ENCODE measurements around the gene PHC3.

PHC3 gene

GRCh38 chr3:170137986-170138385, 43.5 kb downstream of the PHC3 start:
- H3K9ac ChIP-seq (ENCODE audit: low read length), result no peak overlapping the region
- H3K4me2 ChIP-seq (ENCODE audit: low read depth, low read length, poor library complexity, severe bottlenecking), result no peak overlapping the region
- peaks cover 20% of the 10 kb centered on the region for H3K79me2 ChIP-seq (ENCODE audit: insufficient read depth, low read length)
- no peaks in the 10 kb centered on the region for H3K9me2 ChIP-seq (replicated peaks; ENCODE audit: insufficient read depth, low read length)
- H3K27me3 ChIP-seq (ENCODE audit: low read length), result no peaks in the 10 kb centered on the region
- TF ChIP-seq EZH2phosphoT487 (conservative IDR thresholded peaks at IDR 0.05; ENCODE audit: low read length) (no peak), CTCF (IDR thresholded peaks at IDR 0.05; ENCODE audit: insufficient read depth, low read length, poor library complexity, severe bottlenecking) (no peak)
- no peak overlapping the region for H2AFZ ChIP-seq (ENCODE audit: low read depth, low read length, severe bottlenecking)
- no peaks in the 10 kb centered on the region for H3K9me3 ChIP-seq (ENCODE audit: insufficient read depth, low read length)
- H3K4me3 ChIP-seq (ENCODE audit: insufficient read depth, low read length, poor library complexity, severe bottlenecking), result no peak overlapping the region
- no peak overlapping the region for H3K27ac ChIP-seq (ENCODE audit: low read depth, low read length)
- H4K20me1 ChIP-seq (ENCODE audit: low read depth, low read length), result no peaks in the 10 kb centered on the region
- peaks cover 5% of the 10 kb centered on the region; the same call in 1 of the 2 replicates for H3K36me3 ChIP-seq (ENCODE audit: low read length)
- H3F3A ChIP-seq (ENCODE audit: insufficient read depth), result peaks cover 8% of the 10 kb centered on the region; the same call in 1 of the 2 replicates

DNA sequence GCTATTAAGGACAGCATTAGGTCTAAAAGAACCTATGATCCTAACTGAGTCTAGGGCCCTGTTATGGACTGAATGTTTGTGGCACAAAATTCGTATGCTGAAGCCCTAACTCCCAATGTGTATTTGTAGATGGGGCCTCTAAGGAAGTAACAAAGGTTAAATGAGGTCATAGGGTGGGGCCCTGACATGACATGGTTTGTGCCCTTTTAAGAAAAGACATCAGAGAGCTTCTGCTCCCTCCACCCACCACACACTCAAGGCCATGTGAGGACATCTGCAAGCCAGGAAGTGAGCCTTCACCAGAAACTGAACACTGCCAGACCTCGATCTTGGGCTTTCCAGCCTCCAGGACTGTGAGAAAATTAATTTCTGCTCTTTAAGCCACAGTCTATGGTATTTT, 49.2 kb downstream of the PHC3 start:
- Histone ChIP-seq H3K27ac (ENCODE audit: low read depth, low read length) (peak overlapping the region; percentile 59), H3K27me3 (ENCODE audit: low read length) (no peaks in the 10 kb centered on the region), H3K4me2 (ENCODE audit: low read depth, low read length, poor library complexity, severe bottlenecking) (peak overlapping the region; percentile 5), H4K20me1 (ENCODE audit: low read depth, low read length) (no peaks in the 10 kb centered on the region), H3K4me3 (ENCODE audit: insufficient read depth, low read length, poor library complexity, severe bottlenecking) (no peak overlapping the region), H3K9ac (ENCODE audit: low read length) (no peak overlapping the region), H3K79me2 (ENCODE audit: insufficient read depth, low read length) (peaks cover under 1% of the 10 kb centered on the region; the same call in 1 of the 2 replicates), H2AFZ (ENCODE audit: low read depth, low read length, severe bottlenecking) (no peak overlapping the region), H3F3A (ENCODE audit: insufficient read depth) (peaks cover 37% of the 10 kb centered on the region), H3K36me3 (ENCODE audit: low read length) (peaks cover 10% of the 10 kb centered on the region; the same call in 1 of the 2 replicates), H3K9me3 (ENCODE audit: insufficient read depth, low read length) (no peaks in the 10 kb centered on the region), H3K9me2 (replicated peaks; ENCODE audit: insufficient read depth, low read length) (no peaks in the 10 kb centered on the region)
- no peak for TF ChIP-seq CTCF (IDR thresholded peaks at IDR 0.05; ENCODE audit: insufficient read depth, low read length, poor library complexity, severe bottlenecking)
- no peak for TF ChIP-seq EZH2phosphoT487 (conservative IDR thresholded peaks at IDR 0.05; ENCODE audit: low read length)

- Histone ChIP-seq H3K4me2 (ENCODE audit: low read depth, low read length, poor library complexity, severe bottlenecking) (peak overlapping the region; percentile 10), H3K27ac (ENCODE audit: low read depth, low read length) (peak overlapping the region; percentile 84), H3K9ac (ENCODE audit: low read length) (no peak overlapping the region), H3K79me2 (ENCODE audit: insufficient read depth, low read length) (peaks cover 11% of the 10 kb centered on the region; the same call in 1 of the 2 replicates), H3F3A (ENCODE audit: insufficient read depth) (peaks cover 44% of the 10 kb centered on the region), H3K4me3 (ENCODE audit: insufficient read depth, low read length, poor library complexity, severe bottlenecking) (no peak overlapping the region), H3K9me2 (replicated peaks; ENCODE audit: insufficient read depth, low read length) (no peaks in the 10 kb centered on the region), H4K20me1 (ENCODE audit: low read depth, low read length) (no peaks in the 10 kb centered on the region), H3K36me3 (ENCODE audit: low read length) (peaks cover 17% of the 10 kb centered on the region; the same call in 1 of the 2 replicates), H2AFZ (ENCODE audit: low read depth, low read length, severe bottlenecking) (no peak overlapping the region), H3K27me3 (ENCODE audit: low read length) (no peaks in the 10 kb centered on the region), H3K9me3 (ENCODE audit: insufficient read depth, low read length) (no peaks in the 10 kb centered on the region)
- TF ChIP-seq CTCF (IDR thresholded peaks at IDR 0.05; ENCODE audit: insufficient read depth, low read length, poor library complexity, severe bottlenecking), result no peak
- TF ChIP-seq EZH2phosphoT487 (conservative IDR thresholded peaks at IDR 0.05; ENCODE audit: low read length), result no peak
Observed at GRCh38 chr3:170130532-170130931, 51.0 kb downstream of the PHC3 start.
